ENCODE data around the gene THUMPD2.
"Not testable (repeated sequence)": the region's sequence is repeated elsewhere in the genome, so short reads cannot be mapped to it uniquely, and the experiment has no call there.

The THUMPD2 gene

DNA sequence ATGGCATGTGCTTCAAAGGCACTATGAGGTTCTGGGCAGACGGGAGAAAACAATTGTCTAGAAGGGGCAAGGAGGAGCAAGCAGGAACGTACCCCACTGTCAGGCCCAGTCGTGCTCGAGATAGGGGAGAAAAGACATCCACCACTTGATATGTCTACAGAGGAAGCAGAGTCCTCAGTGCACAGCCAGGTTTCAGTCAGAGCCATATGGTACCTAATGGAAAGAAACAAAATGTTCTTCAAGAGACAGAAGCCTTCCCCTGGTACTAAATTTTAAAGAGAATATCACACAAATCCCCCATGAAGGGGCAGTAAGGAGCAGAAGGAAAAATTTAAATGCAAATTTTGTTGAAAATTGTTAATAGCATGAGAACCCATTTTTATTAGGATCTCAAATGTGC is 21.9 kb downstream of the THUMPD2 start:
- no peak for DNase-seq

DNA sequence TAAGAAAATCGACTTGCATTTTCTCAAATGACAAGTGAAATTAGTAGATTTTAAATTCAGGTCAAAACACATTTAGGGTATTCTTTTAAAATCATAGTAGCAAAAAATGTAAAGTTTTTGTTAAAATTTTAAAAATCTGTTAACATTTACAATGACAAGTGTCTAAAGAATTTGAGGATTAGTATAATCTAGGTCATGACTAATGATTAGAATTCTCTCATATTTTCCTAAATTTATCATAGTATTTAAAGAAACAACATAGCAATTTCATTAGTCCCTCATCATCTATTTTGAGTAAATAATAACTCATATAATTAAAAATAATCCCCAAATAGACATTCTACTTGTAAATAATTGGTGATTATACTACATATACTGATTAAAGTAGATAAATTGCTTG is 23.6 kb downstream of the THUMPD2 start:
- no peak for DNase-seq

DNA sequence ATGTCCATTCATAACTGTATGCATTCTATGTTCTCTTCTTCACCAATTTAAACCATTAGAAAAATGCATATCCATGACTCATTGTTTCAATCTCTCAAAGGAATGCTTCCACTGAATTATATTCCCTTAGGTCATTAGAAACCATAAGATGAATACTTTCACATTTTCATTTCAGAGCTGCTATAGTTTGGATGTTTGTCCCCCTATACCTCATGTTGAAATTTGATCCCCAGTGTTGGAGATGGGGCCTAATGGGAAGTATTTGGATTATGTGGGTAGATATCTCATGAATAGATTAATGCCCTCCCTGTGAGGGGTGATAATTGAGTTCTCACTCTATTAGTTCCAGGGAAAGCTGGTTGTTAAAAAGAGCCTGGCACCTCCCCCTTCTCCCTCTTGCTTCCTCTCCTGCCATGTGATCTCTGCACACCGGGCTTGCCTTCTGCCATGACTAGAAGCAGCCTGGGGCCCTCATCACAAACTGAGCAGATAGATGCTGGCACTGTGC is 35.7 kb downstream of the THUMPD2 start:
- DNase-seq, result no peak

DNA sequence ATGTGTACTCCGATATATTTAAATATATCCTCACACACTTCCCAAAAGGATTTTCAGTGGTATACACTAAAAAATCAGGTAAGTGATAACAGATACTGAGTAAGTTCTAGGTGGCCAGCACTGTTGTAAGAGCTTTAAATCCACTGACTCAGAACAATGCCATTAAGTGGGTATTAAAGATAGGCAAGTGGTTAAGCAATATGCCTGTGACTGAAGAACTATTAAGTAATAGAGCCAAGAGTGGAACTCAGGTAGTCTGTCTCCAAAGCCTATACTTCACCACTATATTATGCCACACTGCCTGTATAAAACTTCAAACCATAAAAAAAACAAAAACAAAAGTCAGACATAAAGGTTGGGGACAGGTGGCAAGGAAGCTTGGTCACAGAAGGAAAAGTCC is 37.2 kb downstream of the THUMPD2 start:
- no peak for DNase-seq

DNA sequence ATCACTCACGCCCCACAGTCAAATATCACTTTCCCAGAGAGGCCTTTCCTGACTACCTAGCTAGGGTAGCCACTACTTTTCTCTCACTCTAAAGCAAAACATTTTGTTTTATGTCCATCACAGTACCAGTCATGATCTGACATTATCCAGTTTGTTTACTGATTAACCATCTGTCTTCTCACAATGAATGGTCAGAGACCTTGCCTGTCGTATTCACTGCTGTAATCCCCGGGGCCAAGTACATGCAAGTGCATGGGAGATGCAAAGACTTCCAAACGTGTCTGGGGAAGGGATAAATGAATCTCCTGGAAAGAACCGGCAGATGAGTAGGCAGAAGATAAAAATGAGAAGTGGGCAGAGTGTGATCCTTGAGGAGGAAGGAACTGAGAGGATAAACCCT is 39.7 kb downstream of the THUMPD2 start:
- DNase-seq, result no peak

DNA sequence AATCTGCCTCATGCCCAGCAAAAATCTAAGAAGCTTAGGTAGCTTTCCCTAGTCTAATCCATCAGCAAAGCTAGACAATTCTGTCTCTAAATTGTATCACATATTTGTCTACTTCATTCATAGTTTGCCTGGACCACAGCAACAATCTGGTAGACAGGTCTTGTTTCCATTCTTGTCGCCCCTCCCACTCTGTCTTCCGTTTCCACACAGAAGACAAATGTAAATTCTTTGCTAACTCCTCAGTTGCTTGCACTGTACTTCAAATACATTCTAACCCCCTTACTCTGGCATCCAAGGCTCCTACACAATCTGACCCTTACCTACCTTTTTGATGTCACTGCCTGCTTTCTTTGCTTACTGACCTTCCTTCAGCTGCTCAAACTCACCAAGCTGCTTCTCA is 40.1 kb downstream of the THUMPD2 start:
- DNase-seq, result no peak

DNA sequence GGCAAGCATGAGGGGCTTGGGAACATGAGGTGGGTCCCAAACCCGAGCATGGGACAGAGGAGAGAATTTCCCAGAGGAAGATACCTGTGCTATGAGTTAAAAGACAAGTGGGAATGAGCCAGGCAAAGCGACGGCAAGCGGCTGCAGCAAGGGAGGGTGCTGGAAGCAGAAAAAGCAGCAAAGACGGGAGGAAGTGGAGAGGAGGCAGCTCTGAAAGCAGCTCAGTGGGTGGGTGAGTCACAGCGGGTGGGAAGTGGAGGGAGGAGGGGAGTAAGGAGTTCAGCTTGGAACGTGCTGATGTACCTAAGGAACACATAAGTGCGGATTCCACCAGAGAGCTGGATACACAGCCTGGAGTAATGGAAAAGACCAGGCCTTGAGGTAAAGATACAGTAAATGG is 41.4 kb downstream of the THUMPD2 start:
- peak in 33 of 58 donors; percentile 8 to 77 (median 46) for DNase-seq

DNA sequence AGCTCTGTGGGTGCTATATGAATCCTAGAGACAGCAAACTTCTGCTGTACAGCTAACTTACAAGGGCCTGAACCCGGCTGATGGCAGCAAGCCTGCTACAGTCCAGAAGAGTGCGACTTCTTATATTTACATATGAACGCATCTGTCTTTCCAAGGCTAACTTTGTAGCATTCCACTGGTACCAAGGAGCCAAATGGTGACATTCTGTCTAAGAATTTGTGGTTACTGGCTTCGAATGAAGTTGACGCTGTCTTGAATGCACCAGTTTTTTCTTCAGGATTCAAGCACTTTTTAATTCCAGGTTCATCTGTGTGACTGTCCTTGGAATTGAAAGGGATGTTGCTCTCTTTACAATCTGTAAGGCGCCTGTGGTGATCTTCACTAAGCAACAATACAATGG is 42.4 kb downstream of the THUMPD2 start:
- DNase-seq, result no peak

DNA sequence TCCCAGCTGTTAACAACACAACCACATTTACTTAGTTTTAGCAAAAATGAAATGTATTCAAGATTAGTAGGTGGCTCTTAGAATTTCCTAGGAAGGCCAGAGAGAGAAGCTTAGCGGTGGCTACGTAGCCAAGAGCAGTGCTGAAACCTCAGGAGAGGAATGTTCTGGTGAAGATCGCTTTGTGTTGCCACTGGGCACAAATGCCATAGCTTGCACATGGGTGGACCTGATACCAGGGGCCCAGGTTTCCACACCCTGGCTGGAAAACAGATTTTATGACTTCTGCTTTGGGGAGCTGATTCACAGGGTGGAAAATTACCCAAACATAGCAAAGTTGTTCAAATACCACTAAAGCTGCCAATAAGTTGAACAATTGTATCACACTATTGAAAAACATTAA is 43.4 kb downstream of the THUMPD2 start:
- DNase-seq, result no peak

DNA sequence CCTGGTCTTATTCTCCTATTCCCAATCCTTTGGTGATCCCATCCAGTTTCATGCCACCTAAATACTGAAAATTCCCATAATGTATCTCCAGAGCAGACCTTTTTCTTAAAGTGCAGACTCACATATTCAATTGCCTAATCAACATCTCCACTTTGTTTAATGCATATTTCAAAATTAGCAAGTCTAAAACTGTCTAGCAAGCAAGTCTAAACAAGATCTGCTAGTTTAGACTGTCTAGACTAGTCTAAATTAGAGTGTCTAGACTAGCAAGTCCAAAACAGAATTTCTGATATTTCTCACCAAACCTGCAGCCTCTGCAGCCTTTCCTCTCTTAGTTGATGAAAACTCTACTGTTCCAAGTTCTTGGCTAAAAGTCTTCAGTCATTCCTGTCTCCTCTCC is 44.6 kb downstream of the THUMPD2 start:
- no peak for DNase-seq

DNA sequence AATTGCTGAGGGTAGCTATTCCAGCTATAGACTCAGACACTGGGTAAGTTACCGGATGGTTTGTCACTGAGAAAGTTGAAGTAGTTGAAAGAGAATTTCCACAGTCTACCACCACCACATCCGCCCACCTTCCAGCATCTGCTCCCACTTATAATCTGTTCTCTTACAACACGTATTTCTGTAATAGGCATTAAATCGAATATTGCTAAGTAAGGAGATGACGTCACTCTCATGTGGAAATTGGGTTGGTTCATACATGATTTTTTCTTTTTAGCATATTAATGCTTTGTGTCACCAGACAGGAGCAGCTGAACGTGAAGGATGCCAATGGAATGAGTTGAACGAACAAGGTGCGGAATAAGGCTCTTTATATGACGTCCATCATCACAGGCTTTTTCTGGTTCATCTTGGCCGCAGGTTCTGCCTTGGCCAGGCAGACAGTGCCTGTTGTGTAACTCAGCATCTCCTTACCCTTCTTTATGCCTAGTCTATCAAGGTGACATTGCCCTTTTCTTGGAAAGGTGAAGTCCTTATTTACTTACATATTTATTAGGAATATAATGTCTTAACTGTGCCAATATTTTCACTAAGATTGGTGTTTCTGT is 45.9 kb downstream of the THUMPD2 start:
- peak in 4 of 58 donors; percentile 10 to 33 (median 20) for DNase-seq

DNA sequence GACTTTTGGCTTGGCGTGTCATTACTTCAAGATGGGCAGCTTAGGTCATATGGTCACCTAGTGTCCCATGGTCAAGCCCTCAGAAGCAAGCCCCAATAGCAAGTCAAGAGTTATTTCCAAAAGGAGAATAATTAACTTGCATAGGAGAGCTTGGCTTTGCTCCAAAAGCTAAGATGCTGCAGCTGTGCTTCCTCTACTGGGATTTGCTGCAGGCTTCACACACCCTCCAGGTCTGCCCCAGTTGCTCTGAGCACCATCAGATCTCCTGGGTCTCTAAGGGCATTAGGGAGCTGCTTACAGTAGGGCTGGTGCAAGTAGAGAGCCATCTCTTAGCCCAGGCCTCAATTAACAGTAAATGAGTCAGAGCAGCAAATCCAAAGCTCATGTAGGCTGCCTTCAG is 46.6 kb downstream of the THUMPD2 start:
- DNase-seq, result no peak

DNA sequence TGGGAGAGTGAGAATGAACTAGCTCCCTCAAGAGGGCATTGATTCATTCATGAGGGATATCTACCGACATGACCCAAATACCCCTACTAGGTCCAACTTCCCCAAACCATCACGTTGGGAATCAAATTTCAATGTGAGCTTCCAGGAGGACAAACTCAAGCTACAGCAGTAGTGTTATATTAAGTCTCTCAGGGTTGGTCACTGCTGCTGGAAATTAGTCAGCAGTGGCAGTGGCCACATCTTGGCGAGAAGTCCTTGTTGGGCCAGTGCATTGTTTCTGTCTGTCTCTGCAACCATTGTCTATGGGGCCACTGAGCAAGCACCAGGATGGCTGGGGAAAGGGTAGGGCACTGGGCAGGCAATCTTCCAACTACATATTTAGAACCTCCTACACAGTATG is 47.5 kb downstream of the THUMPD2 start:
- DNase-seq, result no peak

DNA sequence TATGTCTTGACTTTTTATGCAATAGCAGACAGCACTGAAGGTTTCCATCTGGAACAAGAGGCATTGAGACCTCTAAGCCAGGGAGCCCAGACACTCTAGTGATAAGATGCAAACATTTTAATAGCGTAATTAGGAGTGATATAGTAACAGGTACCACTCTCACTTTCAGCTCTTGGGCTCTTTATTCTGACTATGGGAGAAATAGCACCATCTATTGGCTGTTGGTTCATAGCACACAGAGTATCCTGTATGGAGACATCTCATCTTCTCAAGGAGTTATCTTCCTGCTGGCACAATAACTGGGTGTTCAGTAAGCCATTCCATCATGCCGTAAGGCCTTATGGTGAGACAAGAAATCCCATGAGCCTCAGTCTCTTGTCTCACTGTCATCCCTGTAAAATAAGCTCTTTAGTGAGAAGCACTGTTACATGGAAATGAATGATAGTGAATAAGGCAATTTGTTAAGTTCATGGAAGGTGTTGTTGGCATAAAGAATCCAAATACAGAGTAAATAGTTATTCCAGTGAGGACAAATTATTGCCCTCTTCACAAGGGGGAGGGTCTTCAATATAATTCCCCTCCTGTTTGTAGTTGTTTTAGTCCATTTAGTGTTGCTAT is 48.3 kb downstream of the THUMPD2 start:
- no peak for DNase-seq

DNA sequence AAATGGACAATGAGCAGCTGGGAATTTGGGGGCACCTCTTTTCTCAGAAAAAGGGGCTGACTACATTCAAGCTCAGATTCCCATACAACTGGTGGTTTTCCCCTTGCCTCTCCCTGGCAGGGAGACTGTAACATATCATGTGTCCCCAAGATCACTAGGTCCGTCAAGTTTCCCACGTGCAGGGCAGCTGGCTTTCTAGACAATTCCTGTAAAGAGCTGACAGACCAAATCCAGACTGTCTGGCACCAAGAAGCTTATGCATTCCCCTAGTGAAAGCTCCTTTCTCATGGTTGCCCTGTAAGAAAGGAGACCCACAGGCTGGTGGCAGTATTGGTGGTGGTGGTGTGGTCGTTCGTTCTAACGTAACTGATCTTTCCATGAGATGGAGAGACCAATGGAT is 48.8 kb downstream of the THUMPD2 start:
- no peak for DNase-seq

DNA sequence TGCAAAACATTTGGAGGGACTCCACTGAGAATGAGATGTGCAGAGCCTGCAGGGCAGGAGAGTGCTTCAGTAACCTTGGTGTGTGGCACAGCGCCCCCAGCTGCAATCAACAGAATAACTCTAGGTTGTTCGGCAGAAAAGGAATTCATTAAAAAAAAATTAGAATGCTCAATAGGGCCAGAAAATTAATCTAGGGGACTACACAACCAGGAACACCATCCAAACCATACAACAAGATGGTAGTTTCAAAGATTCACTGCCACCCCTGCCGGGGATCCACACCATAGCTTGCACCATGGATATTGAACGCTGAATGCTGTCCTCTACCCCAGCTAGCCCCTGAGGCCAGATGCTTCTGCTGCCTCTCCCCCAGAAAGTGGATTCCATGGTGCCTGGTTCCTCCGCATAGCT is 50.1 kb downstream of the THUMPD2 start:
- DNase-seq, result peak in 7 of 58 donors; percentile 5 to 31 (median 22)

DNA sequence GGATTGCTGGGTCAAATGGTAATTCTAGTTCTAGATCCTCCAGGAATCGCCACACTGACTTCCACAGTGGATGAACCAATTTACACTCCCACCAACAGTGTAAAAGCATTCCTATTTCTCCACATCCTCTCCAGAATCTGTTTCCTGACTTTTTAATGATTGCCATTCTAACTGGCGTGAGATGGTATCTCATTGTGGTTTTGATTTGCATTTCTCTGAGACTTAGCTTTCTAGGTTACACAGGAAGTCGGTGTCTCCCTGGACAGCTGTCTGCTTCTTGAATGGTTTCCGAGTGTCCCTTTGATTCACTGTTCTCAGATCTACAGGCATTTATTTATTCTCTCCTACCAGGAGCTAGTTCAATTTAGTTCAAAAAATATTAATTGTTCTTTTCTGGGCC is 51.0 kb downstream of the THUMPD2 start:
- not testable (repeated sequence) for DNase-seq

DNA sequence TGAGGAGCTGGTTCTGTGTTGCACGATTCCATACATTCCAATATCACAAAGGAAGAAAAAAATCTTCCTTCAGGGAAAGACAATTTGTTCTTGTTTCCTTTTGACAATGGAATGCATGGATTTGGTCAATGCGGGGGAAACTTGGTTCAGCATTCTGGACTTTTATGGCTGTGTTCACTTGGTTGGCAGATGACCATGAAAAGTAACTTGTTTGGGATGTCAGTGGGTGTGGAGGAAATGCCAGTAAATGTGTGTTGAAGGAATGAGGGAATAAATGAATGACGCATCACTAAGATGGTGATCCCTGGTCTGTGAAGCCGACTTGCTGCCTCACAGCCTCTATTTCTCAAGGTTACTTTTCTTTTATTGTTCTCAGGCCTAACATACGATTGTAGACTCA is 53.7 kb downstream of the THUMPD2 start:
- DNase-seq, result no peak

DNA sequence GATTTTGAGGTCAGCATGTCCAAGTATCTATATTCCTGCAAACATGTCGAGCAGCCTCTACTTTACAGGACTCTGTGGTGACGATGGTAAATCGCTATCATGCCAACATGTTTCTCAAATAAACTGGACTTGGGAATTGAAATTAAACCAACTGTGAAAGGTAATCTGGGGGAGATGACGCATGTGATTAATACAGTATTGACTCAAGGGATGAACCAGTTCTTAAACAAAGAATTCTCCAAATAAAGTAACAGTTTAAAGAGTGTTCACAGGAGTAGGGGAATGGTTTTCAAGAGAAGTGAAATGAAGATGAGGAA is 54.3 kb downstream of the THUMPD2 start:
- no peak for DNase-seq

DNA sequence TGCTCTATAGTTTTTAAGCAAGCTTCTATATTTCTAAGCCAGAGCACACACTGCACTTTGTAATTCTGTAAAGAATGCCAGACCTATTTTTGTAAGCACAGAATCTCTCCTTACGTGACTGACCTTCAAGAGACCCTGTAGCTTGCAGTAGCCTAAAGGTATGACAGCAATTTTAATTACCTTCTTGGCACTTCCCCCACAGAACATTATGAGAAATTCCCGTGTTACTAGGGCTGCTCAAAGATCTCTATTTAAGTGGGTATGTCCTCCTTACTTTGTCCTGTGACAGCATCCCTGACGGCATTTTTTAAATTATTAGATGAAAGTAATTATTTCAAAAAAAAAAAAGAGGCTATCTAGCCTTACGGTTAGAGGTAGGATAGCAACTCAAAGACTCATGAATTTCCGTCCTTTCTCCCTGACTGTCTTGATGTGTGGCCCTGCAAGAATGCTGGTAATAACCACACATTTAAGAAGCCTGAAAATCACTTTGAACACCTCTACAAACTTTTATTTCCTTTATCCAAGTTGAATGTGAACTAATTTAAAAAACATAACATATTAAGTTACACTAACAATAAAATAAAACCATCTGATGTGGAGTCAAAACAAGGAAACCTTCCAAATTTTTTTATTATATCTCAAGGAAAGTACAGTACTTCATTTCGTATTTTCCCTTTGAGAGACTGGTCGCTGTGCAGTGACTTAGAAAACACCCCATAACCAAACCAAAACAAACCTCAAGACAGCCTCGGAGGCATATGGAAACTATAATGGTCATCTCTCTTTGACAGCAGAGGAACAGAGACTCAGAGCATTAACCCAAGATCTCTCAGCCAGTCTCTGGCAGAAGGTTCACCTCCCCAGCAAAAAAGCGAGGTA is 54.9 kb downstream of the THUMPD2 start:
- DNase-seq, result no peak

DNA sequence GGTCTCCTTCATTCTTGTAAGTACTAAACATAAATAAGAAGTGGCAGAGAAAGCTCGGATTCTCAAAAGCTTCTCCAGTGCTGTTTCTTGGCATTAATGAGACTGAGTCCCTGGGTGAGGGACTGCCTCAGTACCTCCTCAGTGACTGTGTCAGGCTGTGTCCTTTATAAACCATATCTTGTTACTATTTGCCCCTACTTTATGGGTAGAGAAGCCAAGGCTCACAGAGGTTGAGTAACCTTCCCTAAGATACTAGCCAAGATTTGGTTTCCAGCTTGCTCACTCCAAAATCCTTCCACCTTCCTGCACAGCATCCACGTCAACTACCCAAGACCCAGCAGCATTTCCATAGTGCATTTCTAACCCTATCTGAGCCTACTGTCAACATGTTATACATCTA is 55.6 kb downstream of the THUMPD2 start:
- DNase-seq, result no peak

DNA sequence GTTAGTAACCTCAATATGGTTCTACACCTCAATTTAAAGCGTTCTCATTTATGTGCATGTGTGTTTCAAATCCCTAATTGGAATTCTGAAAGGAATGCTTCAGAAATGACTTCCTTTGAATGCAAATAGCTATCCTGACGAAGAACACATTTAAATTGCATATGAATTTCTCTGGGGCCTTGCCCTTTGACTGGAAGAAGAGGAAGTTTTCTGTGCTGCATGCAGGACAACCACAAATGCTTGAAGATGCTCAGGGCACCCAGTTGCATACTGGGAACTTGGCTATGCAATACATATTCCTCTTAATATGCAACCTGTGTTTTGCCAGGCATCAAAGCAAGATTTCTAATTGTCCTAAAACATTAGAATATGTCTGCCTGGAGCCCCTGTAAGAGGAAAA is 58.1 kb downstream of the THUMPD2 start:
- DNase-seq, result no peak

DNA sequence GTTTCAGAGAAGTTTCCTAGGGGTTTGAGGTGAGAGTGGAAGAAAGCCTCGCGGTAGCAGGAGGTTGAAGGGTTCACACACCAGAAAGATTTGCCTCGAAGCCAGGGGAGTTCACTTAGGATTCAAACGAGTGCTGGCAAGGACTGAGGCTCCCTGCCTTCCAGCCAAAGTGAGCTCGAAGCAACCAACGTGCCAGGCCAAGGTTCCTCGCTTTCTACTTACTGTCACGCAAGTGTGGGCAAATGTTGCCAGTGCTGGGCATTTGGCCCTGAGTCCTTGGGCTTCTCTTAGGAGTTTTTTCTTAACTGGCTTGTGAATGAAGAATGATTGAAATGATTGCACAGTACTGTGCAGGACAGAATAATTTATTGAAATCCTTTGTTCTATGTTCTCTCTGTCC is 59.7 kb downstream of the THUMPD2 start:
- DNase-seq, result peak in 48 of 58 donors; percentile 7 to 90 (median 54)

Data from anterior cingulate cortex (tissue), 58 donors.